ENCODE measurements around the gene MIA2.

DNA sequence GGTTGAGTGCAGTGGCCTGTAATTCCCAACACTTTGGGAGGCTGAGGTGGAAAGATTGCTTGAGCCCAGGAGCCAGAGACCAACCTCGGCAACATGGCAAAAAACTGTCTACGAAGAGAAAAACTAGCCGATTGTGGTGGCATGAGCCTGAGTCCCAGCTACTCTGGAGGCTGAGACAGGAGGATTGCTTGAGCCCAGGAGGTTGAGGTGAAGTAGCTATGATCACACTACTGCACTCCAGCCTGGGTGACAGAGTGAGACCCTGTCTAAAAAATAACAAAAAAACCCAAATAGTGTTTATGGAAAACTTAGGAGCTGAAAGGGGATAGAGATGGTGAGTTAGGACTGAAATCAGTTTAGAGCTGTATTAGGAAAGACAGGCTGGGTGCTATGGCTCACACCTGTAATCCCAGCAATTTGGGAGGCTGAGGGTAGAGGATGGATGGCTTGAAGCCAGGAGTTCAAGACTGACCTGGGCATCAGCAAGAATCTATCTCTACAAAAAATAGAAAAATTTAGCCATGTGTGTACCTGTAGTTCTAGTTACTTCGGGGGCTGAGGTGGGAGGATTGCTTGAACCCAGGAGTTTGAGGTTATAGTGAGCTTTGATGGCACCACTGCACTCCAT lies 49.0 kb upstream of the MIA2 start:
- no peak for TF ChIP-seq CTCF (IDR thresholded peaks at IDR 0.05)
- TF ChIP-seq POLR2A (IDR thresholded peaks at IDR 0.05), result no peak
- no peak for TF ChIP-seq POLR2AphosphoS5 (IDR thresholded peaks at IDR 0.05)
